ENCODE results near the gene BABAM1. TPM values are rescaled to one million over a fixed set of nuclear protein-coding genes. Genes with fewer than 3 reads are reported as not detected.

The BABAM1 gene
- polyA plus RNA-seq, 3 donors: 76.9 to 106 (median 90.3) TPM

GRCh38 chr19:17220207-17220758, 47.0 kb upstream of the BABAM1 start:
- H3K27me3 ChIP-seq (ENCODE audit: control insufficient read depth in 2 of 2, insufficient read depth in 2 of 2, low read length in 2 of 2): no peaks in the 10 kb centered on the region
- intact Hi-C loops (cut with micrococcal nuclease): no loop called here
- no peaks in the 10 kb centered on the region for H3K9me3 Mint-ChIP-seq
- H2AFZ ChIP-seq (ENCODE audit: insufficient read depth, low read depth, low read length, poor library complexity, severe bottlenecking): no peak overlapping the region
- H3K27me3 Mint-ChIP-seq (ENCODE audit: low read depth in 3 of 3): peaks cover 0 to 2% (median 0%) of the 10 kb centered on the region in 3 donors
- H3K27ac Mint-ChIP-seq: peak overlapping the region; percentile 58 to 79 (median 73)
- H3K4me1 Mint-ChIP-seq: peaks cover 26% of the 10 kb centered on the region
- H3K4me2 ChIP-seq (replicated peaks; ENCODE audit: extremely low read depth, low read length, poor library complexity, severe bottlenecking): no peak overlapping the region
- no peak for TF ChIP-seq CTCF (IDR thresholded peaks at IDR 0.05)
- H3K9me3 ChIP-seq (replicated peaks in 1 of 2; ENCODE audit: control insufficient read depth in 1 of 2, insufficient read depth in 1 of 2, low read length in 2 of 2): no peaks in the 10 kb centered on the region
- H3K36me3 Mint-ChIP-seq: peaks cover 18 to 33% of the 10 kb centered on the region in 2 donors
- WGBS (ENCODE audit: insufficient coverage): 0% methylated on average over 3 of the region's 14 CpGs
- H3K9ac ChIP-seq (ENCODE audit: insufficient read depth, low read length, poor library complexity, severe bottlenecking): peak overlapping the region; percentile 12
- H3K36me3 ChIP-seq (replicated peaks in 1 of 2; ENCODE audit: control insufficient read depth in 1 of 2, insufficient read depth in 2 of 2, low read length in 2 of 2): peaks cover 7 to 21% of the 10 kb centered on the region in 2 donors
- peak overlapping the region; percentile 20 to 58 for H3K27ac ChIP-seq (ENCODE audit: low read depth in 1 of 2, low read length in 2 of 2)
- DNase-seq: peak; percentile 54 to 73 (median 68)
- H3K4me3 Mint-ChIP-seq: no peak overlapping the region
- no peaks in the 10 kb centered on the region for H3K79me2 ChIP-seq (ENCODE audit: insufficient read depth, low read length)
- H3K4me3 ChIP-seq (replicated peaks in 1 of 3; ENCODE audit: low read depth in 2 of 3, low read length in 3 of 3): no peak overlapping the region
- no peaks in the 10 kb centered on the region for H4K20me1 ChIP-seq (ENCODE audit: insufficient read depth, low read length)
- H3K4me1 ChIP-seq (ENCODE audit: control insufficient read depth in 1 of 2, insufficient read depth in 2 of 2, low read length in 2 of 2): peaks cover 33 to 44% of the 10 kb centered on the region in 2 donors

DNA sequence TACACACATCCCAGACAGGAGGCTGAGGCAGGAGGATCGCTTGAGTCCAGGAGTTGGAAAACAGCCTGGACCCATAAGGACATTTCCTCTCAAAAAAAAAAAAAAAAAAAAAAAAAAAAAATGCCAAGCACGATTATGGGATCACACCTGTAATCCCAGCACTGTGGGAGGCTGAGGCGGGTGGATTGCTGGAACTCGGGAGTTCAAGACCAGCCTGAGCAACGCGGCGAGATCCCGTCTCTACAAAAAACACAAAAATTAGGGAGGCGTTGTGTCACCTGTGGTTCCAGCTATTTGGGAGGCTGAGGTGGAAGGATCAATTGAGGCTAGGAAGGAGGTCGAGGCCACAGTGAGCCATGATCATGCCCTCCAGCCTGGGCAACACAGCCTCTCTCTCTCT, 42.2 kb upstream of the BABAM1 start:
- Histone ChIP-seq H3K36me3 (replicated peaks in 1 of 2; ENCODE audit: control insufficient read depth in 1 of 2, insufficient read depth in 2 of 2, low read length in 2 of 2) (peaks cover 6 to 19% of the 10 kb centered on the region in 2 donors), H3K4me1 (ENCODE audit: control insufficient read depth in 1 of 2, insufficient read depth in 2 of 2, low read length in 2 of 2) (peaks cover 31 to 45% of the 10 kb centered on the region in 2 donors), H3K27ac (ENCODE audit: low read depth in 1 of 2, low read length in 2 of 2) (no peak overlapping the region), H3K27me3 (ENCODE audit: control insufficient read depth in 2 of 2, insufficient read depth in 2 of 2, low read length in 2 of 2) (no peaks in the 10 kb centered on the region), H4K20me1 (ENCODE audit: insufficient read depth, low read length) (peaks cover 18% of the 10 kb centered on the region), H3K79me2 (ENCODE audit: insufficient read depth, low read length) (peaks cover 6% of the 10 kb centered on the region), H3K4me2 (replicated peaks; ENCODE audit: extremely low read depth, low read length, poor library complexity, severe bottlenecking) (no peak overlapping the region), H3K9ac (ENCODE audit: insufficient read depth, low read length, poor library complexity, severe bottlenecking) (no peak overlapping the region), H3K9me3 (replicated peaks in 1 of 2; ENCODE audit: control insufficient read depth in 1 of 2, insufficient read depth in 1 of 2, low read length in 2 of 2) (no peaks in the 10 kb centered on the region), H3K4me3 (replicated peaks in 1 of 3; ENCODE audit: low read depth in 2 of 3, low read length in 3 of 3) (peak overlapping the region in 1 of 3 experiments; percentile 88), H2AFZ (ENCODE audit: insufficient read depth, low read depth, low read length, poor library complexity, severe bottlenecking) (peak overlapping the region; percentile 84)
- Mint-ChIP-seq H3K27ac (peak overlapping the region in 2 of 7 donors; percentile 8 to 46), H3K4me3 (no peak overlapping the region), H3K27me3 (ENCODE audit: low read depth in 3 of 3) (peaks cover 0 to 3% (median 0%) of the 10 kb centered on the region in 3 donors), H3K9me3 (peaks cover 0 to 2% (median 0%) of the 10 kb centered on the region in 7 donors), H3K36me3 (peaks cover 14 to 26% of the 10 kb centered on the region in 2 donors), H3K4me1 (peaks cover 27% of the 10 kb centered on the region)
- DNase-seq: no peak
- intact Hi-C loops (cut with micrococcal nuclease): loop anchor here in 1 of 2 donors (5.0 kb wide), 1 partner anchor 148 kb away; the partner anchor contains the start of genes HAUS8 and MYO9B
- no peak for TF ChIP-seq CTCF (IDR thresholded peaks at IDR 0.05)
- 92% methylated on average over 2 of the region's 10 CpGs for WGBS (ENCODE audit: insufficient coverage)
